H9 (cell line): ENCODE measurements around the gene TSC22D1. TPM values are rescaled to one million over a fixed set of nuclear protein-coding genes. Genes with fewer than 3 reads are reported as not detected.

Experiments used
- DNase-seq: peaks from one replicate; pipeline ENCODE4 v3.0.0-alpha.2; 2017
- H2AFZ ChIP-seq: one replicate; pipeline ENCODE4 v1.6.1; 2013; ENCODE audit warnings: mild to moderate bottlenecking, low read length, control low read depth, moderate library complexity
- H2AK5ac ChIP-seq: 2 replicates; pipeline ENCODE4 v1.6.1; 2013; ENCODE audit warnings: low read length, control low read depth, mixed read lengths; ENCODE audit not compliant: insufficient read length
- H2BK120ac ChIP-seq: one replicate; pipeline ENCODE4 v1.6.1; 2013; ENCODE audit warnings: low read depth, mild to moderate bottlenecking, low read length, control low read depth, inconsistent platforms; ENCODE audit not compliant: poor library complexity, severe bottlenecking
- H2BK12ac ChIP-seq: 2 replicates; pipeline ENCODE4 v1.6.1; 2013; ENCODE audit warnings: low read length, control low read depth, mixed read lengths, low read depth; ENCODE audit not compliant: insufficient read length
- H2BK15ac ChIP-seq: 2 replicates; pipeline ENCODE4 v1.6.1; 2013; ENCODE audit warnings: low read depth, low read length, control low read depth
- H2BK20ac ChIP-seq: one replicate; pipeline ENCODE4 v1.6.1; 2013; ENCODE audit warnings: low read depth, mild to moderate bottlenecking, low read length, control low read depth, inconsistent platforms; ENCODE audit not compliant: poor library complexity, severe bottlenecking
- H2BK5ac ChIP-seq: 2 replicates; pipeline ENCODE4 v1.6.1; 2013; ENCODE audit warnings: low read length, control low read depth, mixed read lengths; ENCODE audit not compliant: insufficient read length
- H3K14ac ChIP-seq: 2 replicates; pipeline ENCODE4 v1.6.1; 2013; ENCODE audit warnings: low read length, control low read depth; ENCODE audit not compliant: insufficient read depth
- H3K18ac ChIP-seq: 2 replicates; pipeline ENCODE4 v1.6.1; 2013; ENCODE audit warnings: low read depth, mild to moderate bottlenecking, mixed read lengths, low read length, control low read depth; ENCODE audit not compliant: insufficient read length
- H3K23ac ChIP-seq: 2 replicates; pipeline ENCODE4 v1.6.1; 2013; ENCODE audit warnings: low read length, control low read depth, mixed read lengths, low read depth; ENCODE audit not compliant: insufficient read length
- H3K23me2 ChIP-seq: 2 replicates; pipeline ENCODE4 v1.6.1; 2013; ENCODE audit warnings: low read depth, mild to moderate bottlenecking, mixed read lengths, low read length, control low read depth; ENCODE audit not compliant: insufficient read length, poor library complexity, severe bottlenecking
- H3K27ac ChIP-seq: 2 replicates; pipeline ENCODE4 v1.5.1; 2013; ENCODE audit warnings: low read length, control low read depth, mixed read lengths, low read depth; ENCODE audit not compliant: insufficient read length
- H3K27me3 ChIP-seq: 2 replicates; pipeline ENCODE4 v1.6.1; 2013; ENCODE audit warnings: low read length, control low read depth, inconsistent platforms; ENCODE audit not compliant: insufficient read depth
- H3K4ac ChIP-seq: 2 replicates; pipeline ENCODE4 v1.6.1; 2013; ENCODE audit warnings: low read depth, mild to moderate bottlenecking, control low read depth, inconsistent platforms, low read length, moderate library complexity
- H3K4me1 ChIP-seq: 2 replicates; pipeline ENCODE4 v1.6.1; 2013; ENCODE audit warnings: low read length, control low read depth, inconsistent platforms; ENCODE audit not compliant: insufficient read depth
- H3K4me2 ChIP-seq: 2 replicates; pipeline ENCODE4 v1.6.1; 2013; ENCODE audit warnings: low read length, control low read depth, mixed read lengths; ENCODE audit not compliant: insufficient read length, insufficient read depth
- H3K56ac ChIP-seq: 2 replicates; pipeline ENCODE4 v1.6.1; 2013; ENCODE audit warnings: low read depth, mild to moderate bottlenecking, mixed read lengths, low read length, control low read depth; ENCODE audit not compliant: insufficient read length
- H3K79me1 ChIP-seq: 2 replicates; pipeline ENCODE4 v1.6.1; 2013; ENCODE audit warnings: low read depth, mild to moderate bottlenecking, moderate library complexity, low read length, control low read depth, inconsistent platforms; ENCODE audit not compliant: insufficient read depth, poor library complexity, severe bottlenecking
- H3K79me2 ChIP-seq: 2 replicates; pipeline ENCODE4 v1.6.1; 2013; ENCODE audit warnings: low read length, control low read depth, inconsistent platforms; ENCODE audit not compliant: insufficient read depth
- H3K9ac ChIP-seq: 2 replicates; pipeline ENCODE4 v1.6.1; 2013; ENCODE audit warnings: low read length, control low read depth, mixed read lengths; ENCODE audit not compliant: insufficient read length; ENCODE audit errors: extremely low read depth
- H3K9me3 ChIP-seq: one replicate; pipeline ENCODE4 v1.6.1; 2013; ENCODE audit warnings: low read depth, low read length, inconsistent platforms; ENCODE audit not compliant: control insufficient read depth
- H3T11ph ChIP-seq: one replicate; pipeline ENCODE4 v1.6.1; 2013; ENCODE audit warnings: mild to moderate bottlenecking, low read length, control low read depth, inconsistent platforms
- H4K20me1 ChIP-seq: one replicate; pipeline ENCODE4 v1.6.1; 2013; ENCODE audit not compliant: control insufficient read depth, insufficient read length, insufficient read depth
- H4K5ac ChIP-seq: 2 replicates; pipeline ENCODE4 v1.6.1; 2013; ENCODE audit warnings: low read depth, mild to moderate bottlenecking, mixed read lengths, low read length, control low read depth; ENCODE audit not compliant: insufficient read length
- H4K8ac ChIP-seq: replicated peaks from 2 replicates; pipeline ENCODE4 v1.6.1; 2013; ENCODE audit warnings: low read length, control low read depth, mixed read lengths, low read depth; ENCODE audit not compliant: insufficient read length
- H4K91ac ChIP-seq: 2 replicates; pipeline ENCODE4 v1.6.1; 2013; ENCODE audit warnings: low read depth, mild to moderate bottlenecking, moderate library complexity, mixed read lengths, low read length, control low read depth; ENCODE audit not compliant: insufficient read length
- H3K27ac Mint-ChIP-seq, 3 experiments: 2 replicates in 2 of 3; 3 replicates in 1 of 3; pipeline ENCODE4 v1.8.0; 2020 to 2021; ENCODE audit warnings: mixed read lengths in 3 of 3, mild to moderate bottlenecking in 1 of 3, moderate library complexity in 1 of 3
- H3K27me3 Mint-ChIP-seq: 2 replicates; pipeline ENCODE4 v1.8.0; 2021; ENCODE audit warnings: low read depth, mild to moderate bottlenecking, moderate library complexity, mixed read lengths
- H3K36me3 Mint-ChIP-seq, 3 experiments: 2 replicates in 2 of 3; 3 replicates in 1 of 3; pipeline ENCODE4 v1.8.0; 2020 to 2021; ENCODE audit warnings: low read depth in 3 of 3, mixed read lengths in 3 of 3; ENCODE audit not compliant: insufficient read depth in 1 of 3
- H3K4me1 Mint-ChIP-seq, 2 experiments: 2 replicates each; pipeline ENCODE4 v1.8.0; 2020; ENCODE audit warnings: mixed read lengths in 2 of 2
- H3K4me3 Mint-ChIP-seq, 2 experiments: 2 replicates in 1 of 2; 3 replicates in 1 of 2; pipeline ENCODE4 v1.8.0; 2020 to 2021; ENCODE audit warnings: mild to moderate bottlenecking in 2 of 2, mixed read lengths in 2 of 2, moderate library complexity in 1 of 2
- H3K9me3 Mint-ChIP-seq, 2 experiments: 2 replicates in 1 of 2; 3 replicates in 1 of 2; pipeline ENCODE4 v1.8.0; 2020; ENCODE audit warnings: mild to moderate bottlenecking in 2 of 2, mixed read lengths in 2 of 2, moderate library complexity in 1 of 2
- CTCF ChIP-seq: fragments of 200-600 bp; sonication (generic); conservative IDR thresholded peaks from 3 replicates; pipeline ENCODE4 v1.8.0; 2021; ENCODE audit warnings: antibody characterized with exemption, mild to moderate bottlenecking
- WGBS: extraction: QIAGEN DNeasy Blood & Tissue Kit; methylation state at CpG from one replicate; pipeline ENCODE4 v1.1.7; 2013; ENCODE audit warnings: missing lambda C conversion rate, low lambda C conversion rate, mixed read lengths; ENCODE audit not compliant: insufficient read length; ENCODE audit errors: extremely low coverage; 5-methylcytosine and 5-hydroxymethylcytosine counted together
- total RNA-seq: library from RNA; stranded (reverse); gene quantifications from 2 replicates; pipeline ENCODE4 v1.2.1, GENCODE V29; 2021

The TSC22D1 gene
- total RNA-seq, 1 experiment from 2014 or later, result 76.7 TPM

GRCh38 chr13:44420376-44421220 lies 155.5 kb downstream of the TSC22D1 start:
- Histone ChIP-seq H4K5ac (no peak overlapping the region), H3K4me2 (no peak overlapping the region), H2BK12ac (no peak overlapping the region), H2BK120ac (no peak overlapping the region), H3K56ac (no peak overlapping the region), H3K27me3 (no peaks in the 10 kb centered on the region; the same call in 1 of the 2 replicates), H3K4ac (no peak overlapping the region), H3K9me3 (no peaks in the 10 kb centered on the region), H4K8ac (no peak overlapping the region), H3K79me2 (no peaks in the 10 kb centered on the region), H3K9ac (no peak overlapping the region), H3K18ac (no peak overlapping the region), H3K14ac (no peak overlapping the region), H3K23ac (no peak overlapping the region), H4K91ac (no peak overlapping the region), H3K27ac (no peak overlapping the region), H4K20me1 (no peaks in the 10 kb centered on the region), H3K79me1 (no peaks in the 10 kb centered on the region), H3K4me1 (peaks cover 9% of the 10 kb centered on the region), H2BK5ac (no peak overlapping the region), H3T11ph (no peak overlapping the region), H2BK20ac (no peak overlapping the region), H3K23me2 (no peaks in the 10 kb centered on the region), H2AFZ (no peak overlapping the region), H2AK5ac (no peak overlapping the region), H2BK15ac (no peak overlapping the region)
- Mint-ChIP-seq H3K4me1 (peaks cover 36 to 46% of the 10 kb centered on the region in 2 experiments), H3K36me3 (no peaks in the 10 kb centered on the region; a peak in 2 of 7 replicates), H3K4me3 (no peak overlapping the region; a peak in 1 of 5 replicates), H3K27me3 (peaks cover 41% of the 10 kb centered on the region), H3K27ac (0 out of 7 replicates have a peak overlapping the region, but pooled peaks of 1 of the 3 experiments have one; percentile 33), H3K9me3 (peaks cover 3 to 5% of the 10 kb centered on the region in 2 experiments; a peak in 3 of 5 replicates)
- no peak for TF ChIP-seq CTCF
- no peak for DNase-seq
- WGBS, result no CpG with 5 or more reads among the region's 15 CpGs
